MM.1S (cell line): ENCODE measurements around the gene PTPRD.

ENCODE experiments used
- EZH2 ChIP-seq: fragments of 300-600 bp; sonication (generic); optimal IDR thresholded peaks from 2 replicates; pipeline ENCODE3; 2017; ENCODE audit warnings: low read depth, mild to moderate bottlenecking, antibody characterized with exemption, low read length, mixed read lengths
- TF ChIP-seq, protein P1 (sequence below): fragments of 300-600 bp; sonication (generic); IDR thresholded peaks from 2 replicates; pipeline ENCODE4 v1.5.1; 2016; ENCODE audit warnings: antibody characterized with exemption, low read length, mixed read lengths

DNA sequence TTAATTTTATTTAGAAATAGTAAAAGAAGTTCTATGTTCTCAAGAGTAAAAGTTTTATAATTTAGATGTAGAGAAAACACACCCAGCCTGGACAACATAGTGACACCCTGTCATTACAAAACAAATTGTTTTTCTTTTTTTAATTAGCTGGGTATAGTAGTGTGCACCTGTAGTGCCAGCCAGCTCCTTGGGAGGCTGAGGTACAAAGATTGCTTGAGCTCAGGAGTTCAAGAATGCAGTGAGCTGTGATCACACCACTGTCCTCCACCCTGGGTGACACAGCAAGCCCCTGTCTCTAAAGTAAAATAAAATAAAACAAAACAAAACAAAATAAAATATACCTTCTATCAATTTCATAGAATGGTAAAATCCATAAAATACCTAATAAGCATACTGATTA, 1795.5 kb downstream of the PTPRD start:
- TF ChIP-seq, protein P1, sequence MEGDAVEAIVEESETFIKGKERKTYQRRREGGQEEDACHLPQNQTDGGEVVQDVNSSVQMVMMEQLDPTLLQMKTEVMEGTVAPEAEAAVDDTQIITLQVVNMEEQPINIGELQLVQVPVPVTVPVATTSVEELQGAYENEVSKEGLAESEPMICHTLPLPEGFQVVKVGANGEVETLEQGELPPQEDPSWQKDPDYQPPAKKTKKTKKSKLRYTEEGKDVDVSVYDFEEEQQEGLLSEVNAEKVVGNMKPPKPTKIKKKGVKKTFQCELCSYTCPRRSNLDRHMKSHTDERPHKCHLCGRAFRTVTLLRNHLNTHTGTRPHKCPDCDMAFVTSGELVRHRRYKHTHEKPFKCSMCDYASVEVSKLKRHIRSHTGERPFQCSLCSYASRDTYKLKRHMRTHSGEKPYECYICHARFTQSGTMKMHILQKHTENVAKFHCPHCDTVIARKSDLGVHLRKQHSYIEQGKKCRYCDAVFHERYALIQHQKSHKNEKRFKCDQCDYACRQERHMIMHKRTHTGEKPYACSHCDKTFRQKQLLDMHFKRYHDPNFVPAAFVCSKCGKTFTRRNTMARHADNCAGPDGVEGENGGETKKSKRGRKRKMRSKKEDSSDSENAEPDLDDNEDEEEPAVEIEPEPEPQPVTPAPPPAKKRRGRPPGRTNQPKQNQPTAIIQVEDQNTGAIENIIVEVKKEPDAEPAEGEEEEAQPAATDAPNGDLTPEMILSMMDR = no peak
- no peak for TF ChIP-seq EZH2
